ENCODE measurements around the gene AGPAT4.

AGPAT4 gene

DNA sequence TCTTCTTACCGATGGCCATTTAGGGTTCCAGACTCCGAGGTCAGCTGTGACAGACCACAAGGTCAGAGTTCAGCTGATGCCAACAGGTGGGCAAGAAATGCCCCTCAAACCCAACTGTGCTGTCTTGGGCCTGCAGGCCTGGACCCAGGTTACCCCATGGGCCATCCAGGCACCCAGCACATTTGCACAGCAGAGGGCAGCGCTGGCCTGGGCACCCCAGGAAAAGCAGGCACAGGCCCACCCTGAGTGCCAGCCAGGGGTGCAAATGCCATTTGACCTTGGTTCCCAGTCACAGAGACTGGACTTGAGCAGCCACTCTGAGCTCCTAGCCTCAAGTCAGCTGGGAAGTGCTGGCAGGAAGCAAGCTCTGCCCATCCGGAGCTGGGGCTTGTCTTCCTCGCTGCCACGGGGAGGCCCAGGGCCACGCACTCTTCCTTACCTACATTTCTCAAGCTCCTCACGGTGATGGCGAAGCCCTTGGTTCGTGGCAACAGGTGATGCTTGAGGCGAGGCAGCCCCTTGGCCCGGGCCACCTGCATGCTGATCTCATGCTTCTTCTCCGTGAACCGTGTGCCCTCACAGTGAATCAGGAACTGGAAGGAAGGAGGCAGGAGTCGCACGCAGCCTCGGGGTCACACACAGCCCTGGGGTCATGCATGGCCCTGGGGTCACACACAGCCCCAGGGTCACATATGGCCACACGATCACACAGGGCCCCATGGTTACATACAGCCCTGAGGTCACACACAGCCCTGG is 120.8 kb downstream of the AGPAT4 start:
- no peak overlapping the region for H3K4me3 ChIP-seq (ENCODE audit: low read depth, low read length)
- TF ChIP-seq, protein P1, sequence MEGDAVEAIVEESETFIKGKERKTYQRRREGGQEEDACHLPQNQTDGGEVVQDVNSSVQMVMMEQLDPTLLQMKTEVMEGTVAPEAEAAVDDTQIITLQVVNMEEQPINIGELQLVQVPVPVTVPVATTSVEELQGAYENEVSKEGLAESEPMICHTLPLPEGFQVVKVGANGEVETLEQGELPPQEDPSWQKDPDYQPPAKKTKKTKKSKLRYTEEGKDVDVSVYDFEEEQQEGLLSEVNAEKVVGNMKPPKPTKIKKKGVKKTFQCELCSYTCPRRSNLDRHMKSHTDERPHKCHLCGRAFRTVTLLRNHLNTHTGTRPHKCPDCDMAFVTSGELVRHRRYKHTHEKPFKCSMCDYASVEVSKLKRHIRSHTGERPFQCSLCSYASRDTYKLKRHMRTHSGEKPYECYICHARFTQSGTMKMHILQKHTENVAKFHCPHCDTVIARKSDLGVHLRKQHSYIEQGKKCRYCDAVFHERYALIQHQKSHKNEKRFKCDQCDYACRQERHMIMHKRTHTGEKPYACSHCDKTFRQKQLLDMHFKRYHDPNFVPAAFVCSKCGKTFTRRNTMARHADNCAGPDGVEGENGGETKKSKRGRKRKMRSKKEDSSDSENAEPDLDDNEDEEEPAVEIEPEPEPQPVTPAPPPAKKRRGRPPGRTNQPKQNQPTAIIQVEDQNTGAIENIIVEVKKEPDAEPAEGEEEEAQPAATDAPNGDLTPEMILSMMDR (IDR thresholded peaks at IDR 0.05; ENCODE audit: low read depth, low read length), result peak; percentile 23
- TF ChIP-seq MAX (IDR thresholded peaks at IDR 0.05; ENCODE audit: low read depth, low read length), result no peak
- DNase-seq (ENCODE audit: low read depth), result peak; percentile 21

DNA sequence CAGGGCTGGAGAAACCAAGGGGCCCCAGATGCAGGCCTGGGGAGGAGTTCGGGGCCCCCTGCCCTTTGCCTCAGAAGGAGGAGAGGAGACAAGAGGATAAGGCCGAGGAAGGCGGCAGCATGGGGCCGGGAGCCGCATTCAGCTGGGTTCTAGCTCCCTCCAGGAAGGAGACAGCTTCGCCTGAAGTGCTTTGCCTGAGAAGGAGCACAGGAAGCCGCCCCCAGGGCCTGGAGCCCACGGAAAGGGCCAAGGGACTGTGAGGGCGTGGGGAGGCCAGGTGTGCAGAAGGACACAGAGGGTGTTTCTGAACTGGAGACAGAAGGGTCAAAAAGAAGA is 121.4 kb downstream of the AGPAT4 start:
- TF ChIP-seq POLR2A (IDR thresholded peaks at IDR 0.05; ENCODE audit: extremely low read depth, insufficient read length) (no peak), MAX (IDR thresholded peaks at IDR 0.05; ENCODE audit: low read depth, low read length) (no peak), MYC (IDR thresholded peaks at IDR 0.05; ENCODE audit: low read depth, low read length) (no peak)
- TF ChIP-seq, protein P1 (IDR thresholded peaks at IDR 0.05; ENCODE audit: low read depth, low read length), result no peak
- no peak overlapping the region for H3K4me3 ChIP-seq (ENCODE audit: low read depth, low read length)
- no peak for DNase-seq (ENCODE audit: low read depth)

DNA sequence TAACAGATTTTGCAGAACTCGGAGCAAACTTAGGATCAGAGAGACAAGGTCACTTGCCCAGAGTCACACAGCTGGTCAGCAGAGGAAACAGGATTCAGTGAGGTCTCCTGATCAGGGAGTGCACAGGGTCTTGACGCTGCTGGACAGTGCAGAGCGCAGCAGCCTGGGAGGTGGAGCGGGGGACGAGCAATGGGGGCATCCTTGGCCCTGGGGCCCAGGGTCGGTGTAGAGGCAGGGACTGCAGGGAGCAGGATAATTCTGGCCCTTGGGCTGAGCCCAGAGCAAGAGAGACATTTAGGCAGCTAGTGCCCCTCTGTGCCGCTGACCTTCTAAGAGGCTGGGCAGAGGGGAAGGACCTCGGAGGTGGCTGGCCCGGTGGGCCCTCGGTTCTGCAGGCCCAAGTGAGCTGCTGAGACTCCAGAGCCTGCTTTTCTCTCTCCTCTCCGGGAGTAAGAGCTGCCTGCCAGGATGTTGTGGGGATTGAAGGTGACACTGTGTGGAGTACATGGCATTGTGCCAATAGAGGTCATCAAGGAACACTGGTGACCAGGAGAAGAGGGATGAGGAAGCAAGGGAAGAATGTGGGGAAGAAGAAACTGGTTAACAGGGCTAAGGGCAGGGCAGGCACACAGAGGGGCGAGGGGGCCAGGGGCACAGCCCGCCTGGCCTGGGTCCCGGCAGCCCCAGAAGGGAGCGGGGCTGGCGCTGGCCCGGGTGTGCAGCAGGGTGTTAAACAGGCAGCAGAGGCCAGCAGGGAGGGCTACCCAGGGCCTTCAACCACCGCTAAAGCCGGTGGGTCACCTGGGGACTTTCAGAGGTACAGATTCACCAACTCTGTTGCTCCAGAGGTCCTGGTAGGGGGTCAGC is 122.0 kb downstream of the AGPAT4 start:
- TF ChIP-seq MYC (IDR thresholded peaks at IDR 0.05; ENCODE audit: low read depth, low read length) (no peak), POLR2A (IDR thresholded peaks at IDR 0.05; ENCODE audit: extremely low read depth, insufficient read length) (no peak)
- TF ChIP-seq, protein P1 (IDR thresholded peaks at IDR 0.05; ENCODE audit: low read depth, low read length), result no peak
- H3K4me3 ChIP-seq (ENCODE audit: low read depth, low read length), result no peak overlapping the region
- no peak for DNase-seq (ENCODE audit: low read depth)

DNA sequence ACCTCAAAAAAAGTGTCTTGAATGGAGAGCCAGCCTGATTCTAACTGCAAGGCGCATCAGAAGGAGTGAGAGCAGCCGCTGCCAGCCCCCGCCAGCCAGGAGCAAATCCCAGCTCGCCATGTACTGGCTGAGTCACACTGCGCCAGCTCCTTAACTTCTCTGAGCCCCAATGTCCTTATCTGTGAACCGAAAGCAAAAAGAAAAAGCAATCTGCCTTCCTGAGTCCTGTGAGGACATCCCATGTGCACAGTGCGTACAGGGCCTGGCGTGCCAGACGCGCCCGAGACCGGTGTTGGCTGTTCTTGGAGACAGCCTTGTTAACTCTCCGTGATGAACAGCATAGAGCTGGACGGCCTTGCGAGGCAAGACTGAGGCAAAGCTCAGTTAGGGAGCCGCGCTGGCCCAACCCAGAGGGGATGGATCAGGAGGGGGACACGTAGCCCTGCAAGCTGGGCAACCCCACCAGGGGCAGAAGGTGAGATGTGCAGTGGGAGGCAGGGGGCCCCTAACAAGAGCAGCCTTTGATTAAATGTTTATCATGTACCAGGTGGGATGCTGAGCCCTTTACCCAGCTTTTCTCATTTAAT is 122.7 kb downstream of the AGPAT4 start:
- DNase-seq (ENCODE audit: low read depth), result no peak
- H3K4me3 ChIP-seq (ENCODE audit: low read depth, low read length), result no peak overlapping the region
- TF ChIP-seq POLR2A (IDR thresholded peaks at IDR 0.05; ENCODE audit: extremely low read depth, insufficient read length) (no peak), MAX (IDR thresholded peaks at IDR 0.05; ENCODE audit: low read depth, low read length) (no peak), MYC (IDR thresholded peaks at IDR 0.05; ENCODE audit: low read depth, low read length) (no peak)
- TF ChIP-seq, protein P1 (IDR thresholded peaks at IDR 0.05; ENCODE audit: low read depth, low read length), result no peak

DNA sequence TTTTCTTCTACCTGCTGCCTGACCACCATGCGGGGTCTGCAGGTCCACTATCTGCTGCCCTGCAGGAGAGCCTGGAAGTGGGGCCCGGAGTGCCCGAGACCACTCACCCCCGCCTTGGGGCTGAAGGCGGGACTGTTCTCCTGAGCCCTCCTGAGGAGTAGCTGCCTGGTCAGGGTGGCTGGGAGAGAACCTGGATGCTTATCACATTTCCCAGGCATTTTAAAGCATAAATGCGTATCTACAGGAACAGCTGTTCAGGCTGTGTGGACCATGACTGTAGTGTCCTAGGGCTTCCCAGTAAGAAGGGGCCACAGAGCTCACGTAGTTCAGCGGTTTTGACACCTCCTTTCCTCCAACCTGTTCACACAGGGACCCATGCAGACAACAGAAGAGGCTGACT is 123.3 kb downstream of the AGPAT4 start:
- DNase-seq (ENCODE audit: low read depth), result no peak
- H3K4me3 ChIP-seq (ENCODE audit: low read depth, low read length), result no peak overlapping the region
- TF ChIP-seq, protein P1 (IDR thresholded peaks at IDR 0.05; ENCODE audit: low read depth, low read length), result no peak
- TF ChIP-seq POLR2A (IDR thresholded peaks at IDR 0.05; ENCODE audit: extremely low read depth, insufficient read length) (no peak), MYC (IDR thresholded peaks at IDR 0.05; ENCODE audit: low read depth, low read length) (no peak), MAX (IDR thresholded peaks at IDR 0.05; ENCODE audit: low read depth, low read length) (no peak)

Data from NB4 (cell line).